Endodermal cell (in vitro differentiated cells): ENCODE data around the gene PSTPIP1. TPM values are rescaled to one million over a fixed set of nuclear protein-coding genes. Genes with fewer than 3 reads are reported as not detected.

Experiments used
- DNase-seq: peaks from one replicate; pipeline ENCODE4 v3.0.0-alpha.2; 2017
- H3K27ac ChIP-seq: 2 replicates; pipeline ENCODE4 v1.5.1; 2013; ENCODE audit warnings: mild to moderate bottlenecking, low read depth, low read length, moderate library complexity
- H3K27me3 ChIP-seq: 2 replicates; pipeline ENCODE4 v1.6.1; 2013; ENCODE audit warnings: mild to moderate bottlenecking, low read length, moderate library complexity; ENCODE audit not compliant: insufficient read depth, control insufficient read depth, poor library complexity, severe bottlenecking
- H3K36me3 ChIP-seq: 2 replicates; pipeline ENCODE4 v1.7.0; 2013; ENCODE audit warnings: mild to moderate bottlenecking, low read length, moderate library complexity; ENCODE audit not compliant: control insufficient read depth, insufficient read depth
- H3K4me1 ChIP-seq: one replicate; pipeline ENCODE4 v1.7.0; 2013; ENCODE audit warnings: low read length; ENCODE audit not compliant: control insufficient read depth, insufficient read depth
- H3K4me3 ChIP-seq: 2 replicates; pipeline ENCODE4 v1.5.1; 2013; ENCODE audit warnings: mild to moderate bottlenecking, low read length, moderate library complexity
- H3K9ac ChIP-seq: 2 replicates; pipeline ENCODE4 v1.6.1; 2013; ENCODE audit warnings: mild to moderate bottlenecking, low read length, moderate library complexity; ENCODE audit not compliant: poor library complexity, severe bottlenecking; ENCODE audit errors: extremely low read depth
- H3K9me3 ChIP-seq: 2 replicates; pipeline ENCODE4 v1.6.1; 2013; ENCODE audit warnings: mild to moderate bottlenecking, low read length, moderate library complexity; ENCODE audit not compliant: control insufficient read depth
- H3K27ac Mint-ChIP-seq: 2 replicates; pipeline ENCODE4 v1.8.0; 2020; ENCODE audit warnings: mixed read lengths
- H3K27me3 Mint-ChIP-seq: 2 replicates; pipeline ENCODE4 v1.8.0; 2021; ENCODE audit warnings: mild to moderate bottlenecking, mixed read lengths; ENCODE audit not compliant: insufficient read depth
- H3K36me3 Mint-ChIP-seq: 2 replicates; pipeline ENCODE4 v1.8.0; 2020; ENCODE audit warnings: low read depth, mixed read lengths
- H3K4me1 Mint-ChIP-seq: 2 replicates; pipeline ENCODE4 v1.8.0; 2020; ENCODE audit warnings: mixed read lengths
- H3K4me3 Mint-ChIP-seq: 2 replicates; pipeline ENCODE4 v1.8.0; 2020; ENCODE audit warnings: mild to moderate bottlenecking, moderate library complexity, mixed read lengths
- H3K9me3 Mint-ChIP-seq: 2 replicates; pipeline ENCODE4 v1.8.0; 2020; ENCODE audit warnings: mild to moderate bottlenecking, mixed read lengths
- WGBS, 2 experiments: methylation state at CpG; one replicate each; pipeline versions ENCODE4 v1.1.5 to v1.1.7; 2013; ENCODE audit warnings: missing lambda C conversion rate in 2 of 2, mixed read lengths in 1 of 2; ENCODE audit not compliant: insufficient coverage in 1 of 2, insufficient read length in 1 of 2; 5-methylcytosine and 5-hydroxymethylcytosine counted together
- total RNA-seq, 2 donors: library from RNA; stranded (reverse); fragmentation: NEBNext Ultra II Directional in 1 of 2; extraction: Animal tissue kit (Norgen Biotek cat#: 25700) in 1 of 2; gene quantifications; 2 replicates in 1 of 2; 3 replicates in 1 of 2; pipeline ENCODE4 v1.2.1, GENCODE V29; 2021
- TF ChIP-seq, protein P1 (sequence below): fragments of 200-600 bp; sonication (generic); conservative IDR thresholded peaks from 2 replicates; pipeline ENCODE4 v1.5.0; 2021; ENCODE audit warnings: antibody characterized with exemption, mild to moderate bottlenecking

The PSTPIP1 gene
- total RNA-seq, 2 donors from 2014 or later = 0.29 to 1.5 TPM

DNA sequence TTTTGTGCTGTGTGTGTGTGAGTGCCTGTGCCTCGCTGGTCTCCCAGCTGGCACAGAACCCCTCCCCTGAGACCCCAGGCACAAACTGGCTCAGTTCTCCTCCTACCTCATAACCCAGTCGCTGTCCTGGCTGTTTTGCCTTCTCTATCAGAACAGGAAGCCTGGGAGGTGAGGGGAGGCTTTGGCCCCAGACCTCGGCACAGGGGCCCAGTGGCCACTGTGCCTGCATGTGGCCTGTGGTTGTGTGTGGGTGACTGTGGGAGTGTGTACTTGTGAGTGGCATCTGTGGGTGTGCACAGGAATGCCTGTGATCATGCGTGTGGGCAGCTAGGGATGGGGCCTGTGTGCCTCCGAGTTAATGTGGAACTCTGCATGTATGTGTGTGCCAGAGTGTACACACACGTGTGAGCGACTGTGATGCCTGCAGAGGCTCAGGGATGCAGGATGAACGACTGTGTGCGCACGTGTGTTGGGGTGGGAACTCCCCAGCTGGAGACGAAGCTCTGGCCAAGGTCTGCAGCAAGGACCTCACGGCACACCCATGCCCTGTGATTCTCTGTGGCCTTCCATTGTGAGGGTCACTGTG is 32.3 kb downstream of the PSTPIP1 start:
- DNase-seq = peak; percentile 44
- H3K27me3 Mint-ChIP-seq = peaks cover 27% of the 10 kb centered on the region

DNA sequence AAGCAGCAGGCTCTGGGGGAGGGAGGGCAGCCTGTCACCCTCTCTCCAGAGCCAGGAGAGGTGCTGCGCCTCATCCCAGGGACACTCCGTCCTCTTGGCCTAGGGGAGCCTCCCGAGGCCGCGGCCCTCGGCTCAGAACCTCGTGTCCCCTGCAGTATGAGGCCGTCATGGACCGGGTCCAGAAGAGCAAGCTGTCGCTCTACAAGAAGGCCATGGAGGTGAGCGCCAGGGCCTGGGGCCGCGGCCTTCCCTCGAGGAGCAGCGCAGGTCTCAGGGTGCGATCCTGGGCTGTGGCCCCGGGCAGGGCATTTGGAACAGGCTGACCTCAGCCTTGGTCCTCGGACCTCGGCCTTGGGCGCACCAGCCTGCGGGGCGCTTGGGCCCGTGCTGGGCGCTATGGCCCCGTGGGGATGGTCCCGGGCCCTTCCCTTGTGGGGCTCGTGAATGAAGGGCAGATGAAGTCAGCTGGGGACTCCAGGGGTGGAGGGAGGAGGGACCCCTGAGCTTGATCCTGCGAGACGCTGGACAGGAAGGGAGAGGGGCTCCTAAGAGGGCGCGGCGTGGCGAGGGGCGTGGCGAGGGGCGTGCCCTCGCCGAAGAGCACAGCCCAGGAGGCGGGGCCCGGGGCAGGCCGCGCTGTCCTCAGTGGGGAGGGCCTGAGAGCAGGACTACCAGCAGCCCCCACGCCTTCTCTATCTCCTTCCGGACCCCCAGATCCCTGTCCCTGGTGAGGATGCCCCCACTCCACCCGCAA is 32.9 kb downstream of the PSTPIP1 start:
- H3K9me3 Mint-ChIP-seq = no peaks in the 10 kb centered on the region
- Histone ChIP-seq H3K36me3 (no peaks in the 10 kb centered on the region), H3K27me3 (no peaks in the 10 kb centered on the region), H3K9me3 (no peaks in the 10 kb centered on the region), H3K4me3 (no peak overlapping the region), H3K27ac (no peak overlapping the region), H3K4me1 (no peaks in the 10 kb centered on the region), H3K9ac (no peak overlapping the region)
- peak overlapping the region; percentile 44 for H3K4me3 Mint-ChIP-seq
- TF ChIP-seq, protein P1, sequence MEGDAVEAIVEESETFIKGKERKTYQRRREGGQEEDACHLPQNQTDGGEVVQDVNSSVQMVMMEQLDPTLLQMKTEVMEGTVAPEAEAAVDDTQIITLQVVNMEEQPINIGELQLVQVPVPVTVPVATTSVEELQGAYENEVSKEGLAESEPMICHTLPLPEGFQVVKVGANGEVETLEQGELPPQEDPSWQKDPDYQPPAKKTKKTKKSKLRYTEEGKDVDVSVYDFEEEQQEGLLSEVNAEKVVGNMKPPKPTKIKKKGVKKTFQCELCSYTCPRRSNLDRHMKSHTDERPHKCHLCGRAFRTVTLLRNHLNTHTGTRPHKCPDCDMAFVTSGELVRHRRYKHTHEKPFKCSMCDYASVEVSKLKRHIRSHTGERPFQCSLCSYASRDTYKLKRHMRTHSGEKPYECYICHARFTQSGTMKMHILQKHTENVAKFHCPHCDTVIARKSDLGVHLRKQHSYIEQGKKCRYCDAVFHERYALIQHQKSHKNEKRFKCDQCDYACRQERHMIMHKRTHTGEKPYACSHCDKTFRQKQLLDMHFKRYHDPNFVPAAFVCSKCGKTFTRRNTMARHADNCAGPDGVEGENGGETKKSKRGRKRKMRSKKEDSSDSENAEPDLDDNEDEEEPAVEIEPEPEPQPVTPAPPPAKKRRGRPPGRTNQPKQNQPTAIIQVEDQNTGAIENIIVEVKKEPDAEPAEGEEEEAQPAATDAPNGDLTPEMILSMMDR = no peak
- no peaks in the 10 kb centered on the region for H3K4me1 Mint-ChIP-seq
- no peak overlapping the region for H3K27ac Mint-ChIP-seq
- DNase-seq = peak; percentile 81
- H3K27me3 Mint-ChIP-seq = peaks cover 24% of the 10 kb centered on the region
- 84 to 85% methylated on average over 14 to 45 of the region's 45 CpGs for WGBS, 2 experiments
- no peaks in the 10 kb centered on the region for H3K36me3 Mint-ChIP-seq

More for the DNA sequence above, 32.3 kb downstream of the PSTPIP1 start:
- Mint-ChIP-seq H3K4me1 (no peaks in the 10 kb centered on the region), H3K9me3 (no peaks in the 10 kb centered on the region), H3K36me3 (no peaks in the 10 kb centered on the region), H3K4me3 (no peak overlapping the region), H3K27ac (no peak overlapping the region)
- Histone ChIP-seq H3K27ac (no peak overlapping the region), H3K27me3 (no peaks in the 10 kb centered on the region), H3K9me3 (no peaks in the 10 kb centered on the region), H3K9ac (no peak overlapping the region), H3K4me3 (no peak overlapping the region), H3K4me1 (no peaks in the 10 kb centered on the region), H3K36me3 (no peaks in the 10 kb centered on the region)
- TF ChIP-seq, protein P1 = no peak
- WGBS, 2 experiments = 95 to 97% methylated on average over 4 to 11 of the region's 12 CpGs

DNA sequence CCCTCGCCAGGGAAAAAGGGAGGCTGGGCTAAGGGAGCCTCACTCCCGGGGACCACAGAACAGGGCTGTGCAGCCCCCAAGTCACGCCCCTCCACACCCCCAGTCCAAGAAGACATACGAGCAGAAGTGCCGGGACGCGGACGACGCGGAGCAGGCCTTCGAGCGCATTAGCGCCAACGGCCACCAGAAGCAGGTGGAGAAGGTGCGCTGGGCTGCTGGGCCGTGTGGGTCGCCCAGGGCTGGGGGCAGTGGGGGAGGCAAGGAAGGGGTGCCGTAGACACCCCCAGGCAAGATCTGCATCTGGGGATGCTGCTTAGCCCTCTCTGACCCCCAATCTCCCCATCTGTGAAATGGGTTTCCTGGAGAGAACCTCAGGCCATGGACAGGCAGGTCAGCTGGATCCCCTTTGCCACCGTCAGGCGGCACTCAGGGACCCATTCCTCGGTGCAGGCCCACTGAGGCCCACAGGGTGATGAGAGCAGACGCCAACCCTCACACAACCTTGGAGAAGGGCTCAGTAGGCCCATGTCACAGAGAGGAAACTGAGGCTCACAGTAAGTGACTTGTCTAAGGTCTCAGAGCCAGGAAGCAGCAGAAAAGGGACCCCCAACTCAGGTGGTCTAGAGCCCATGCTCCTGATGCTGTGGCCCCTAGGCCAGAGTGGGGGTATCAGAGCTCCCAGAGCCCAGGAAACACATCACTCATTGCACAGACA is 33.7 kb downstream of the PSTPIP1 start:
- Mint-ChIP-seq H3K9me3 (no peaks in the 10 kb centered on the region), H3K4me3 (peak overlapping the region; percentile 44)

More for the DNA sequence above, 33.7 kb downstream of the PSTPIP1 start:
- Histone ChIP-seq H3K4me3 (no peak overlapping the region), H3K36me3 (no peaks in the 10 kb centered on the region), H3K27ac (no peak overlapping the region), H3K4me1 (peaks cover 1% of the 10 kb centered on the region), H3K27me3 (no peaks in the 10 kb centered on the region), H3K9ac (no peak overlapping the region), H3K9me3 (no peaks in the 10 kb centered on the region)
- no peak for DNase-seq
- WGBS, 2 experiments = 90 to 93% methylated on average over 6 to 22 of the region's 22 CpGs
- TF ChIP-seq, protein P1 = no peak
- no peaks in the 10 kb centered on the region for H3K36me3 Mint-ChIP-seq
- H3K4me1 Mint-ChIP-seq = peaks cover 1% of the 10 kb centered on the region
- no peak overlapping the region for H3K27ac Mint-ChIP-seq
- H3K27me3 Mint-ChIP-seq = peaks cover 19% of the 10 kb centered on the region
